NK-92 (cell line): ENCODE measurements around the gene CT83.

Source experiments
- DNase-seq: peaks from one replicate; lab custom pipeline; 2025; ENCODE audit not compliant: unreplicated experiment; lab: John Stamatoyannopoulos, UW

Gene CT83

GRCh38 chrX:116462822-116463221 is at the start of gene CT83:
Gene CT83, minus strand, starts transcription at chrX:116462976. Its CDS starts 120 bp downstream, at chrX:116462856.
- no peak for DNase-seq

GRCh38 chrX:116499780-116500179 is 37.0 kb upstream of the CT83 start:
- no peak for DNase-seq

- DNase-seq = no peak
These were observed 30.5 kb upstream of the CT83 start for GRCh38 chrX:116493271-116493670.

GRCh38 chrX:116490104-116490503 is 27.3 kb upstream of the CT83 start:
- DNase-seq = no peak

GRCh38 chrX:116480059-116480458 is 17.3 kb upstream of the CT83 start:
- DNase-seq = no peak

GRCh38 chrX:116449156-116449555 is 13.6 kb downstream of the CT83 start:
- DNase-seq = no peak

GRCh38 chrX:116436358-116436816 is 26.4 kb downstream of the CT83 start, which contains the start of gene SLC6A14:
Gene SLC6A14, plus strand, starts transcription at chrX:116436606. Its CDS starts 104 bp downstream, at chrX:116436710.
- no peak for DNase-seq

- no peak for DNase-seq
These were observed 27.2 kb downstream of the CT83 start for GRCh38 chrX:116435597-116435996.

- DNase-seq = no peak
These were observed 34.8 kb downstream of the CT83 start for GRCh38 chrX:116427978-116428377.

- DNase-seq = no peak
These were observed 44.8 kb downstream of the CT83 start for GRCh38 chrX:116417968-116418367.

- DNase-seq = no peak
These were observed 45.6 kb downstream of the CT83 start for GRCh38 chrX:116417214-116417613.

- no peak for DNase-seq
These were observed 49.5 kb downstream of the CT83 start for GRCh38 chrX:116413273-116413672.
